ENCODE measurements around the gene ABTB2.

The ABTB2 gene

GRCh38 chr11:34161361-34161760 is 196.4 kb downstream of the ABTB2 start:
- DNase-seq, result no peak

- no peak for DNase-seq
Measured at GRCh38 chr11:34160791-34161190, 197.0 kb downstream of the ABTB2 start.

- no peak for DNase-seq
Measured at GRCh38 chr11:34160049-34160721, 197.6 kb downstream of the ABTB2 start.

GRCh38 chr11:34158661-34159060 is 199.1 kb downstream of the ABTB2 start:
- no peak for DNase-seq

GRCh38 chr11:34157163-34157562 is 200.6 kb downstream of the ABTB2 start:
- DNase-seq, result no peak

- no peak for DNase-seq
Measured at GRCh38 chr11:34155757-34156062, 202.1 kb downstream of the ABTB2 start.

GRCh38 chr11:34155057-34155756 is 202.6 kb downstream of the ABTB2 start:
- DNase-seq, result no peak

- peak; percentile 13 for DNase-seq
Measured at GRCh38 chr11:34154059-34154875, 203.5 kb downstream of the ABTB2 start.

- DNase-seq, result no peak
Measured at GRCh38 chr11:34151916-34152845, 205.6 kb downstream of the ABTB2 start.

- no peak for DNase-seq
Measured at GRCh38 chr11:34151166-34151565, 206.6 kb downstream of the ABTB2 start.

GRCh38 chr11:34150494-34151151 is 207.2 kb downstream of the ABTB2 start:
- no peak for DNase-seq

GRCh38 chr11:34149786-34150185 is 208.0 kb downstream of the ABTB2 start:
- no peak for DNase-seq

GRCh38 chr11:34149274-34149673 is 208.5 kb downstream of the ABTB2 start:
- no peak for DNase-seq

- DNase-seq, result no peak
Measured at GRCh38 chr11:34148504-34149165, 209.2 kb downstream of the ABTB2 start.

- DNase-seq, result no peak
Measured at GRCh38 chr11:34147581-34147980, 210.2 kb downstream of the ABTB2 start.

GRCh38 chr11:34146866-34147265 is 210.9 kb downstream of the ABTB2 start:
- no peak for DNase-seq

- DNase-seq, result no peak
Measured at GRCh38 chr11:34146411-34146810, 211.4 kb downstream of the ABTB2 start.

- no peak for DNase-seq
Measured at GRCh38 chr11:34145847-34146381, 211.9 kb downstream of the ABTB2 start.

- DNase-seq, result no peak
Measured at GRCh38 chr11:34145073-34145472, 212.7 kb downstream of the ABTB2 start.

GRCh38 chr11:34143048-34143447 is 214.8 kb downstream of the ABTB2 start:
- no peak for DNase-seq

- DNase-seq, result no peak
Measured at GRCh38 chr11:34140149-34140548, 217.7 kb downstream of the ABTB2 start.
